ENCODE results near the gene HGFAC.

HGFAC gene

GRCh38 chr4:3413217-3413671, 28.5 kb upstream of the HGFAC start:
- Histone ChIP-seq H3K4me1 (ENCODE audit: control insufficient read depth, low read depth, low read length) (peaks cover 8% of the 10 kb centered on the region), H3K27me3 (ENCODE audit: control insufficient read depth, insufficient read depth, low read length) (no peaks in the 10 kb centered on the region), H3K9ac (ENCODE audit: low read length) (no peak overlapping the region), H3K4me3 (ENCODE audit: low read length) (no peak overlapping the region), H3K36me3 (ENCODE audit: control insufficient read depth, low read depth, low read length) (no peaks in the 10 kb centered on the region), H3K9me3 (ENCODE audit: control insufficient read depth, low read depth, low read length) (no peaks in the 10 kb centered on the region), H3K27ac (ENCODE audit: low read length) (no peak overlapping the region)

- H3K4me1 ChIP-seq (ENCODE audit: control insufficient read depth, low read depth, low read length), result peaks cover 4% of the 10 kb centered on the region
- no peak overlapping the region for H3K4me3 ChIP-seq (ENCODE audit: low read length)
- no peak overlapping the region for H3K9ac ChIP-seq (ENCODE audit: low read length)
- H3K27ac ChIP-seq (ENCODE audit: low read length), result no peak overlapping the region
- no peaks in the 10 kb centered on the region for H3K9me3 ChIP-seq (ENCODE audit: control insufficient read depth, low read depth, low read length)
- no peaks in the 10 kb centered on the region for H3K27me3 ChIP-seq (ENCODE audit: control insufficient read depth, insufficient read depth, low read length)
- no peaks in the 10 kb centered on the region for H3K36me3 ChIP-seq (ENCODE audit: control insufficient read depth, low read depth, low read length)
Measured at GRCh38 chr4:3413675-3414420, 27.9 kb upstream of the HGFAC start.

- H3K27me3 ChIP-seq (ENCODE audit: control insufficient read depth, insufficient read depth, low read length), result no peaks in the 10 kb centered on the region
- no peaks in the 10 kb centered on the region for H3K36me3 ChIP-seq (ENCODE audit: control insufficient read depth, low read depth, low read length)
- H3K9me3 ChIP-seq (ENCODE audit: control insufficient read depth, low read depth, low read length), result no peaks in the 10 kb centered on the region
- no peak overlapping the region for H3K9ac ChIP-seq (ENCODE audit: low read length)
- no peaks in the 10 kb centered on the region for H3K4me1 ChIP-seq (ENCODE audit: control insufficient read depth, low read depth, low read length)
- no peak overlapping the region for H3K4me3 ChIP-seq (ENCODE audit: low read length)
- H3K27ac ChIP-seq (ENCODE audit: low read length), result no peak overlapping the region
Measured at GRCh38 chr4:3414421-3415279, 27.1 kb upstream of the HGFAC start.

GRCh38 chr4:3415471-3416141, 26.2 kb upstream of the HGFAC start:
- H3K9ac ChIP-seq (ENCODE audit: low read length), result no peak overlapping the region
- H3K27ac ChIP-seq (ENCODE audit: low read length), result no peak overlapping the region
- no peaks in the 10 kb centered on the region for H3K9me3 ChIP-seq (ENCODE audit: control insufficient read depth, low read depth, low read length)

GRCh38 chr4:3416270-3416669, 25.5 kb upstream of the HGFAC start:
- no peaks in the 10 kb centered on the region for H3K36me3 ChIP-seq (ENCODE audit: control insufficient read depth, low read depth, low read length)
- H3K4me3 ChIP-seq (ENCODE audit: low read length), result no peak overlapping the region
- H3K9me3 ChIP-seq (ENCODE audit: control insufficient read depth, low read depth, low read length), result no peaks in the 10 kb centered on the region
- H3K27me3 ChIP-seq (ENCODE audit: control insufficient read depth, insufficient read depth, low read length), result no peaks in the 10 kb centered on the region
- H3K27ac ChIP-seq (ENCODE audit: low read length), result no peak overlapping the region
- H3K9ac ChIP-seq (ENCODE audit: low read length), result no peak overlapping the region
- H3K4me1 ChIP-seq (ENCODE audit: control insufficient read depth, low read depth, low read length), result no peaks in the 10 kb centered on the region

More at GRCh38 chr4:3415471-3416141, 26.2 kb upstream of the HGFAC start:
- no peaks in the 10 kb centered on the region for H3K4me1 ChIP-seq (ENCODE audit: control insufficient read depth, low read depth, low read length)
- no peaks in the 10 kb centered on the region for H3K27me3 ChIP-seq (ENCODE audit: control insufficient read depth, insufficient read depth, low read length)
- H3K4me3 ChIP-seq (ENCODE audit: low read length), result no peak overlapping the region
- H3K36me3 ChIP-seq (ENCODE audit: control insufficient read depth, low read depth, low read length), result no peaks in the 10 kb centered on the region

- Histone ChIP-seq H3K36me3 (ENCODE audit: control insufficient read depth, low read depth, low read length) (no peaks in the 10 kb centered on the region), H3K27me3 (ENCODE audit: control insufficient read depth, insufficient read depth, low read length) (no peaks in the 10 kb centered on the region), H3K27ac (ENCODE audit: low read length) (no peak overlapping the region), H3K4me1 (ENCODE audit: control insufficient read depth, low read depth, low read length) (no peaks in the 10 kb centered on the region), H3K9ac (ENCODE audit: low read length) (no peak overlapping the region), H3K4me3 (ENCODE audit: low read length) (no peak overlapping the region), H3K9me3 (ENCODE audit: control insufficient read depth, low read depth, low read length) (no peaks in the 10 kb centered on the region)
Measured at GRCh38 chr4:3416821-3417221, 24.9 kb upstream of the HGFAC start.

GRCh38 chr4:3417448-3417847, 24.3 kb upstream of the HGFAC start:
- Histone ChIP-seq H3K27ac (ENCODE audit: low read length) (no peak overlapping the region), H3K36me3 (ENCODE audit: control insufficient read depth, low read depth, low read length) (no peaks in the 10 kb centered on the region), H3K9me3 (ENCODE audit: control insufficient read depth, low read depth, low read length) (no peaks in the 10 kb centered on the region), H3K4me1 (ENCODE audit: control insufficient read depth, low read depth, low read length) (no peaks in the 10 kb centered on the region), H3K27me3 (ENCODE audit: control insufficient read depth, insufficient read depth, low read length) (no peaks in the 10 kb centered on the region), H3K9ac (ENCODE audit: low read length) (no peak overlapping the region), H3K4me3 (ENCODE audit: low read length) (no peak overlapping the region)

GRCh38 chr4:3418029-3418762, 23.6 kb upstream of the HGFAC start:
- Histone ChIP-seq H3K36me3 (ENCODE audit: control insufficient read depth, low read depth, low read length) (no peaks in the 10 kb centered on the region), H3K9ac (ENCODE audit: low read length) (no peak overlapping the region), H3K4me3 (ENCODE audit: low read length) (no peak overlapping the region), H3K9me3 (ENCODE audit: control insufficient read depth, low read depth, low read length) (no peaks in the 10 kb centered on the region), H3K4me1 (ENCODE audit: control insufficient read depth, low read depth, low read length) (no peaks in the 10 kb centered on the region), H3K27ac (ENCODE audit: low read length) (no peak overlapping the region), H3K27me3 (ENCODE audit: control insufficient read depth, insufficient read depth, low read length) (no peaks in the 10 kb centered on the region)

GRCh38 chr4:3419836-3420605, 21.7 kb upstream of the HGFAC start:
- Histone ChIP-seq H3K36me3 (ENCODE audit: control insufficient read depth, low read depth, low read length) (no peaks in the 10 kb centered on the region), H3K4me3 (ENCODE audit: low read length) (no peak overlapping the region), H3K9ac (ENCODE audit: low read length) (no peak overlapping the region), H3K4me1 (ENCODE audit: control insufficient read depth, low read depth, low read length) (no peaks in the 10 kb centered on the region), H3K9me3 (ENCODE audit: control insufficient read depth, low read depth, low read length) (no peaks in the 10 kb centered on the region), H3K27me3 (ENCODE audit: control insufficient read depth, insufficient read depth, low read length) (no peaks in the 10 kb centered on the region), H3K27ac (ENCODE audit: low read length) (no peak overlapping the region)

GRCh38 chr4:3420606-3420955, 21.2 kb upstream of the HGFAC start:
- Histone ChIP-seq H3K9me3 (ENCODE audit: control insufficient read depth, low read depth, low read length) (no peaks in the 10 kb centered on the region), H3K27me3 (ENCODE audit: control insufficient read depth, insufficient read depth, low read length) (no peaks in the 10 kb centered on the region), H3K4me1 (ENCODE audit: control insufficient read depth, low read depth, low read length) (no peaks in the 10 kb centered on the region), H3K9ac (ENCODE audit: low read length) (no peak overlapping the region), H3K27ac (ENCODE audit: low read length) (no peak overlapping the region), H3K4me3 (ENCODE audit: low read length) (no peak overlapping the region), H3K36me3 (ENCODE audit: control insufficient read depth, low read depth, low read length) (no peaks in the 10 kb centered on the region)

Data from iPS-18a (cell line).